ENCODE results near the gene LIX1L. TPM values are rescaled to one million over a fixed set of nuclear protein-coding genes. Genes with fewer than 3 reads are reported as not detected.

Gene LIX1L
- total RNA-seq, 2 experiments from 2014 or later: 11.6 to 26.3 TPM

DNA sequence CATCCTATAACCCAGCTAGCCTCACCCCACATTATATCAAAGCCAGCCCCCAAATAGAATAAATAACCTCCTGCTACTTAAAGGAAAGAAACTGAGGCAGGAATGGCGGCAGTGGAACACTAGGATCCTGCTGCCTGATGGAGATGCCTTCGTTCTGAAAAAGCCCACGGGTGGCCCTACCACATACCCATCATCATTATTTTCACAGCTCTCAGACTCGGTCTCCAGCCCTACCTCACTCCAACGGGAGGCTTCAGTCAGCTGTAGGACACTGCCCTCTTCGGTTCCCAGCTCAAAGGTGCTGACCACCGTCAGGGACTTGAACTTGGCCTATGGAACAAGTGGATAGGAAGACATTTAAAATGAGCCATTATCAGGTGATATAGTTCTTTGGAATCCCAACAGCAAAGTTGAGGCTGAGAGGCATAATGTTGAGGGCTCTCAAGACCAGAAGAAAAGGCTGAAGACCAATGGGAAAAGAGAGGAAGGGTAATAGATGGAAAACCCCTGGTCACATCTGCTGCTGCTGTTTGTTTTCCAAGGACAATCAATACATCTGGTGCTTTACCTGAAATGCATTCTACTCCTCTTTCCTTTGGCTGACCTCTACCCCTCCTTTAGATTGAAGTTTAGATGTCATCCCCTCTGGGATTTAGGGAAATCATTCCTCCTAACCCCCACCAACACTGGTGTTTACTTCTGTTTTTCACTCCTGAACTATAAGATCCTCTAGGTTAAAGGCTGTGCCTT, 64.3 kb downstream of the LIX1L start:
- POLR2A ChIA-PET: no interaction called here
- intact Hi-C loops (cut with micrococcal nuclease; ENCODE audit: unreplicated experiment): no loop called here
- H3K4me3 ChIP-seq (ENCODE audit: low read depth, low read length, poor library complexity, severe bottlenecking): no peak overlapping the region

DNA sequence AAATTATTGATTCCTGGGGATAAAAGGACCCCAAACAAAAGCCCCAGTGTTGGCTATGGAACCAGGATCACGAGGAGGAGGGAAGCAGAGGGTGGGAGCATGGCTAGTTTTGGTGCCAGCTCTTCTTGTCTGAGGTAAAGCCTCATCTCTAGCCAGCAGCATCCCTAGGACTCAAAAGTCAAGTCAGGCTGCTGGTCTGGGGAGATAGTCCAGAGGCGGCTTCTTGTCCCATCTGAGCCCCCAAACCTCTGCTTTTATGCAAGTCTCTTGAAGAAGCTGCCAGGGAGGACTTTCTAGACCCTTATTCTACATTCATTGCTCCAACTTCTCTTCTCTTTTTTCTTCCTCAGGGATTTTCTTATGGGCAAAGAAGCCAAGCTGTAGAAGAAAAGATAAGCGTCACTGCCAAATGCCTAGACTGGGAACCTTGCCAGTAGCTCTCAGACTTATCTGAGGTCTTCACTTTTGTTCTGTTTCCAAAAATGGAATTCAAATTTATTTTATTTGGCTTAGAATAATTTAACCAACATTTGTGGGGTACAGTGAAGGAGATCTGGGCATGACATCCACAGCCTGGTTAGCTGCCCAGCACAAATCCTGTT, 65.2 kb downstream of the LIX1L start:
- intact Hi-C loops (cut with micrococcal nuclease; ENCODE audit: unreplicated experiment): loop anchor here (1.0 kb wide), 1 partner anchor 121 kb away; no protein-coding TSS in a partner anchor
- no peaks in the 10 kb centered on the region for H3K36me3 ChIP-seq (ENCODE audit: insufficient read depth, low read length)
- BruUV-seq (replicated peaks): no TSS peak
- H4K20me1 ChIP-seq (ENCODE audit: insufficient read depth, low read length): no peaks in the 10 kb centered on the region
- no peak overlapping the region for H2AFZ ChIP-seq (ENCODE audit: low read length)
- no peak overlapping the region for H3K4me3 ChIP-seq (ENCODE audit: low read depth, low read length, poor library complexity, severe bottlenecking)
- H3K9me3 ChIP-seq (ENCODE audit: low read length): no peaks in the 10 kb centered on the region
- no peaks in the 10 kb centered on the region for H3K4me1 ChIP-seq (ENCODE audit: insufficient read depth, low read length, poor library complexity, severe bottlenecking)
- no peaks in the 10 kb centered on the region for H3K79me2 ChIP-seq (ENCODE audit: insufficient read depth, low read depth, low read length)
- no peak for TF ChIP-seq EZH2phosphoT487 (IDR thresholded peaks at IDR 0.05; ENCODE audit: borderline replicate concordance, low read depth, low read length)
- TF ChIP-seq, protein P1, sequence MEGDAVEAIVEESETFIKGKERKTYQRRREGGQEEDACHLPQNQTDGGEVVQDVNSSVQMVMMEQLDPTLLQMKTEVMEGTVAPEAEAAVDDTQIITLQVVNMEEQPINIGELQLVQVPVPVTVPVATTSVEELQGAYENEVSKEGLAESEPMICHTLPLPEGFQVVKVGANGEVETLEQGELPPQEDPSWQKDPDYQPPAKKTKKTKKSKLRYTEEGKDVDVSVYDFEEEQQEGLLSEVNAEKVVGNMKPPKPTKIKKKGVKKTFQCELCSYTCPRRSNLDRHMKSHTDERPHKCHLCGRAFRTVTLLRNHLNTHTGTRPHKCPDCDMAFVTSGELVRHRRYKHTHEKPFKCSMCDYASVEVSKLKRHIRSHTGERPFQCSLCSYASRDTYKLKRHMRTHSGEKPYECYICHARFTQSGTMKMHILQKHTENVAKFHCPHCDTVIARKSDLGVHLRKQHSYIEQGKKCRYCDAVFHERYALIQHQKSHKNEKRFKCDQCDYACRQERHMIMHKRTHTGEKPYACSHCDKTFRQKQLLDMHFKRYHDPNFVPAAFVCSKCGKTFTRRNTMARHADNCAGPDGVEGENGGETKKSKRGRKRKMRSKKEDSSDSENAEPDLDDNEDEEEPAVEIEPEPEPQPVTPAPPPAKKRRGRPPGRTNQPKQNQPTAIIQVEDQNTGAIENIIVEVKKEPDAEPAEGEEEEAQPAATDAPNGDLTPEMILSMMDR (conservative IDR thresholded peaks at IDR 0.05; ENCODE audit: low read length): no peak
- H3K27ac ChIP-seq (ENCODE audit: low read depth, low read length, poor library complexity, severe bottlenecking): no peak overlapping the region
- no peak for DNase-seq (ENCODE audit: low spot score)
- ChIA-PET POLR2A (interaction anchor here (0.6 kb wide), 1 partner anchor 90 kb away, joined by 3 read pairs; no protein-coding TSS in a partner anchor), CTCF (ENCODE audit: unreplicated experiment) (no interaction called here)
- no peak overlapping the region for H3K4me2 ChIP-seq (ENCODE audit: low read length)
- H3K9me2 ChIP-seq (ENCODE audit: insufficient read depth, low read length): no peaks in the 10 kb centered on the region

More for the DNA sequence above, 64.3 kb downstream of the LIX1L start:
- Histone ChIP-seq H3K9me2 (ENCODE audit: insufficient read depth, low read length) (no peaks in the 10 kb centered on the region), H2AFZ (ENCODE audit: low read length) (no peak overlapping the region), H4K20me1 (ENCODE audit: insufficient read depth, low read length) (no peaks in the 10 kb centered on the region), H3K9me3 (ENCODE audit: low read length) (no peaks in the 10 kb centered on the region), H3K36me3 (ENCODE audit: insufficient read depth, low read length) (no peaks in the 10 kb centered on the region), H3K4me1 (ENCODE audit: insufficient read depth, low read length, poor library complexity, severe bottlenecking) (no peaks in the 10 kb centered on the region), H3K27ac (ENCODE audit: low read depth, low read length, poor library complexity, severe bottlenecking) (no peak overlapping the region), H3K4me2 (ENCODE audit: low read length) (no peak overlapping the region), H3K79me2 (ENCODE audit: insufficient read depth, low read depth, low read length) (no peaks in the 10 kb centered on the region)
- BruUV-seq (replicated peaks): no TSS peak
- TF ChIP-seq EZH2phosphoT487 (IDR thresholded peaks at IDR 0.05; ENCODE audit: borderline replicate concordance, low read depth, low read length): no peak
- TF ChIP-seq, protein P1 (conservative IDR thresholded peaks at IDR 0.05; ENCODE audit: low read length): no peak
- CTCF ChIA-PET (ENCODE audit: unreplicated experiment): no interaction called here
- no peak for DNase-seq (ENCODE audit: low spot score)

Data from OCI-LY7 (cell line).